Activated T-cell treated with anti-CD3 and anti-CD28 coated beads for 24 hours (primary cell): ENCODE results near the gene LTB4R.

Experiments
- DNase-seq: peaks from one replicate; pipeline ENCODE4 v3.0.0-alpha.2; 2020; ENCODE audit warnings: low read depth

The LTB4R gene

DNA sequence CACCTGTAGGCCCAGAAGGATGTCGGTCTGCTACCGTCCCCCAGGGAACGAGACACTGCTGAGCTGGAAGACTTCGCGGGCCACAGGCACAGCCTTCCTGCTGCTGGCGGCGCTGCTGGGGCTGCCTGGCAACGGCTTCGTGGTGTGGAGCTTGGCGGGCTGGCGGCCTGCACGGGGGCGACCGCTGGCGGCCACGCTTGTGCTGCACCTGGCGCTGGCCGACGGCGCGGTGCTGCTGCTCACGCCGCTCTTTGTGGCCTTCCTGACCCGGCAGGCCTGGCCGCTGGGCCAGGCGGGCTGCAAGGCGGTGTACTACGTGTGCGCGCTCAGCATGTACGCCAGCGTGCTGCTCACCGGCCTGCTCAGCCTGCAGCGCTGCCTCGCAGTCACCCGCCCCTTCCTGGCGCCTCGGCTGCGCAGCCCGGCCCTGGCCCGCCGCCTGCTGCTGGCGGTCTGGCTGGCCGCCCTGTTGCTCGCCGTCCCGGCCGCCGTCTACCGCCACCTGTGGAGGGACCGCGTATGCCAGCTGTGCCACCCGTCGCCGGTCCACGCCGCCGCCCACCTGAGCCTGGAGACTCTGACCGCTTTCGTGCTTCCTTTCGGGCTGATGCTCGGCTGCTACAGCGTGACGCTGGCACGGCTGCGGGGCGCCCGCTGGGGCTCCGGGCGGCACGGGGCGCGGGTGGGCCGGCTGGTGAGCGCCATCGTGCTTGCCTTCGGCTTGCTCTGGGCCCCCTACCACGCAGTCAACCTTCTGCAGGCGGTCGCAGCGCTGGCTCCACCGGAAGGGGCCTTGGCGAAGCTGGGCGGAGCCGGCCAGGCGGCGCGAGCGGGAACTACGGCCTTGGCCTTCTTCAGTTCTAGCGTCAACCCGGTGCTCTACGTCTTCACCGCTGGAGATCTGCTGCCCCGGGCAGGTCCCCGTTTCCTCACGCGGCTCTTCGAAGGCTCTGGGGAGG, at the start of gene LTB4R:
Gene LTB4R (plus strand): TSS at position 857 of the 959 bp plus-strand sequence. CDS start 4,150 bp downstream, outside the sequence.
- DNase-seq = peak; percentile 47

DNA sequence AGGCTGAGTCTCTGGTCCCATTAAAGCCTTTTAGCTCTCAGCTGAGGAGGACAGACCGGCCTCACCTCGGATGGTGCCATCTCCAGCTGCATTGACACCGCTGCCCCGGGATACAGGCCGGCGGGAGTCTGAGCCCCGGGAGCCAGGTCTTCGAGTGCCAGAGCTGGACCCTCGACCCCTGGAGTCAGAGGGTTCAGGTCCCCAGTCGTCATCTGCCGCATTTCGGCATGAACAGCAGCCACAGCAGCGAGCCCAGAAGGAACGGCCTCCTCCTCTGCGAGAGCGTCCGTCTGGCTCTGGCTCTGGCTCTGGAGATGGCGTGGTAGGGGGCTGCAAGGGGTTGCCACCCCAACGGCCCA, 49.4 kb upstream of the LTB4R start:
- no peak for DNase-seq

DNA sequence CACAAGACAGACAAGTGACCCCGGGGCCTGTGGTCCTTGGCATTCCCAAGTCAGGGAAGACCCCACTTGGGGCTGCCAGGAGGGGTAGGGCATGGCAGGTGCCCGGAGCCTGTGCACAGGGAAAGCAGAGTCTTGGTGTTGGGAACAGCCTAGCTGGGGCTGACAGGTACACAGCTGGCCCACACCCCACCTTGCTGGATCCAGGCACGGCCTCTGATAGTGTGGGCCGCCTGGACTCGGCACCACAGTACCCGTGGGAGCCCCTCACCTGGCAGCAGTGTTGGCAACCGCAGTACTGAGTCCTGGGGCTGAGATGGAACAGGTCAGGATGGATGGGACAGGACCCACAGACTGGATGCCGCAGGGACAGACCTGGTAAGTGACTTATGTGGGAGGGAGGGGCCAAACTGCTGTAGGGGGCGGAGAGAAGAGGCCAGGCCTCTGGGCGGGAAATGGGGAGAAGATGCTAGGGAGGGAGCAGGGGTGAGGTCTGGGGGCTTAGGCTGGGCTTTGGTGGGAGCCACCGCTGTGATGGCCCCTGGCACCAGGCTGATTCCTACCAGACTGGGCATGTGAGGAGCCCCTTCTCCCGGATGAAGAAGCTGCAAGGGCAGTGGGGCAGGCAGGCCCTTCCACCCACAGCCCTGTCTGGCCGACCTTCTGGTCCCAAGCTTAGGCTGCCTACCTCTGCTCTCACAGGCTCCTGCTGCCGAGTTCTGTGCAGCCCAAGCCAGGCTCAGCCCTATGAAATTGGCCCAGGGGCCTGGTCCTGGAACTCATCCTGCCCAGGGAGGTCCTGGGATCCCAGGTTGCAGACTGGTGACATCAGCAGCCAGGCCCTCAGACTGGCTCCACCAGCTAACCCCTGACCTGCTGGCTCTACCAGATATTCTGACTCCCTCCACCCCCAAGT, 48.2 kb upstream of the LTB4R start, which contains the start of gene TGM1:
Gene TGM1 (minus strand): TSS at position 357 of the 913 bp plus-strand sequence. CDS start 825 bp downstream, outside the sequence.
- no peak for DNase-seq

GRCh38 chr14:24263848-24264247, 47.5 kb upstream of the LTB4R start:
- no peak for DNase-seq

DNA sequence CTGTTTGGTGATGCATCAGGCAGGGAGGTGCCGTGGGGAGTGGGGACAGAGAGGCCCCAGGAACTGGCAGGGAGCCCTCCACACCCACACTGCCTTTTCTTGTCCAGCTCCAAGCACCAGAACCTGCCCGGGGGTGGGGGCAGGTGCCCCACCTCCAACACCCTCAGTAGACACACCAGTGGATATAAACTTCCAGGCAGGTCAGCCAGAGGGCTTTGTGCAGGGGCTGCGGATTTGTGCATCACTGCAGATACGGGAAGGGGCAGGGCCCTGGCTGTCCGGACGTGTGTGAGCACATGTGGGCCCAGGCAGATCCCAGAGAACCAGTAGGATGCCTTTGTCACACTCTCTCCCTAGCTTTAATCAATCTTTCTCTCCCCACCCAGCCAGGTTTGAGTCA, 47.0 kb upstream of the LTB4R start:
- no peak for DNase-seq

DNA sequence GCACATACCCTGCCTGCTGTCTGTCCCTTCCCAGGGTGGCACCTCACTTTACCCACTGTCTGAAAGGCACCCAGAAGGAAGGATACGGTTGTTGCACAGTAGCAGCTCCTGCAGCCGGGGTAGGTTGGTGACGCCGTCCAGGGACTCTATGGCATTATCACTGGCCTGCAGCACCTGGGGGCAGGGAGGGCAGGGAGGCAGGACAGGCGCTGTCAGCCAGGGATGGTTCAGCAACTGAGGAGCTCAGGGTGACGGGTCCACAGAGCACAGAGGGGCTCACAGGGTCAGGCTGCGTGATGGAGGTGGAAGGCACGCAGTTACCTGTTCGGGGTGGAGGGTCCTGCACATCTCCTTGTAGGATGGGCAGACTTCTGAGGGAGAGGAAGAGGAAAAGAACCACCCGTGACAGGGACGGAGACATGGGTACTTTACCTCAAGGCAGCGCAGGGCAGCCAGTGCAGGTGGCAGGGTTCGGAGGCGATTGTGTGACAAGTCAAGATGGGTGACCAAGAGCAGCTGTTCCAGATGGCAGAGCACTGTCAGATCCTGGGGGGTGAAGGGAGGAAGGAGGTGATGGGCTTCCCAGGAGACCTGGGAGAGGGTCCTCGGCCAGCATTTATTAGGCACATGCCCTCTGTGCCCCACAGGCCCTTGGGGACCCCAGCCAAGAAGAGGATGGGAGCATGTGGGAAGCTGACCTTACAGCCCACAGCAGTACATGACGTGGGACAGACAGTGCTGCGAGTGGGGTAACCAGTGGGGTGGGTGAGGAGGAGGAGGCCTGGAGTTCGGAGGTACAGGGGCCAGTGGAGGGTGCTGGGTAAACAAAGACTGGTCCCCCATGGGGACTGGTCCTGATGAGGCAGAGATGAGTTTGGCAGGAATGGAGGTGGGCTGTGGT, 44.7 kb upstream of the LTB4R start:
- no peak for DNase-seq

DNA sequence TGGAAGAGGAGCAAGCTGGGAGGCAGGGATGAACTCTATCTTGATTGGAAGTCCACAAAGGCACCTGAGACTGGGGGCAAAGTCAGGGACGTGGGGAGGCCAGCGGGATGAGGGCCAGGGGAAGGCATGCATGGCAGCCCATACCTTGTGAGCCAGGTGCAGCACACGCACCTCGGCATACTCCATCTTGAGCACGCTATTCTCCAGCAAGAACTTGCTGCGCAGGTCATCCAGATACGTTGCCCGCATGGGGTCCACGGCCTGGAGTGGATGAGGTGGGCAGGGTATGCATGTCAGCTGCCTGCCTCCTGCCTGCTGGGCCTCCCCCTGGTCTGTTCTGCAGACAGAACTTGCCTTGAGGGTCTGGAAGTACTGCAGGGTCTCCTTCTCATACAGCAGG, 43.8 kb upstream of the LTB4R start:
- no peak for DNase-seq

DNA sequence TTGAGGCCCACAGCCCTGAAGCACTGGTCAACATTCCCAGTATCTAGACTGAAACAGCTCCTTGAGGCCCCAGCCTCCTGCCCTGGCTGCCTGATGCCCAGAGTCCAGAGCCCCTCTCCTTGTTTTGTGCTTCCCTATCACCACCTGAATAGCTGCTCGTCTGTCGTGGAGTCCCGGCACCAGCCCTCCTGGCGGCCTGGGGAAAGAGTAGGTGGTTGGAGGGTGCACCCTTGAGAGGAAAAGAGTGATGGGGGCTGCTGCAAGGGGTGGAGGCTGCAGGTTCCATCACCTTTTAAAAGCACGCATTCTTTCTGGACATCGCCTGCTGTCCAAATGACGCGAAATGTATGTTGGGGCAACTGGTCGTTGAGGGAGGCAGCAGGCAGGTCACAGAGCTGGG, 43.1 kb upstream of the LTB4R start:
- DNase-seq = no peak

- DNase-seq = no peak
Observed at GRCh38 chr14:24269368-24269767, 41.9 kb upstream of the LTB4R start.

DNA sequence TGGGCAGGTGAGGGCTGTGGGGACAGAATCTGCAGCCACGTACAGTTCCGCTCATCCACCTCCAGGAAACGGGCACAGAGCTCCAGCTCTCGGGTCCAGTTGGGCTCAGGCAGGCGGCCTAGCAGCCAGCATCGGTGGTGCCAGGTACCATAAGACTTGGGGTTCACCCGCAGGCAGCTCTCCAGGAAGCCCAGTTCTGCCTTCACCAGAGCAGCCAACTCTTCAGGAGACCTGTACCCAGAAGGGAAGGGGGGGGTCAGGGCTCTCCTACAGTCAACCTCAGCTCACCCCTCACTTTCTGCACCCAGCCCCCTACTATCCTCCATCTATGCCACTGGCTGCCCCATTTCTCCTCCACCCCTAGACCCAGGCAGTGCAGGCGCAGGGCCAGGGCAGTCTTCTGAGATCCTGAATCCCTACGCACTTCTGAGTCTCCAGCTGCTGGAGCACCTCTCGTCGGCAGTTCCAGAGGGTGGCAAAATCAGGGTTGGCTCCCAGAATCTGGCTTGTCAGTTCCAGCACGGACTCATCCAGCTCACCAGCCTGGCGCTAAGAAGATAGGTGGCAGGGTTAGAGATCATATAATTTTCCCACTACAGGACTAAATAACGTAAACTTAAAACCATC, 41.3 kb upstream of the LTB4R start:
- DNase-seq = no peak

- no peak for DNase-seq
Observed at GRCh38 chr14:24270537-24271133, 40.7 kb upstream of the LTB4R start.

DNA sequence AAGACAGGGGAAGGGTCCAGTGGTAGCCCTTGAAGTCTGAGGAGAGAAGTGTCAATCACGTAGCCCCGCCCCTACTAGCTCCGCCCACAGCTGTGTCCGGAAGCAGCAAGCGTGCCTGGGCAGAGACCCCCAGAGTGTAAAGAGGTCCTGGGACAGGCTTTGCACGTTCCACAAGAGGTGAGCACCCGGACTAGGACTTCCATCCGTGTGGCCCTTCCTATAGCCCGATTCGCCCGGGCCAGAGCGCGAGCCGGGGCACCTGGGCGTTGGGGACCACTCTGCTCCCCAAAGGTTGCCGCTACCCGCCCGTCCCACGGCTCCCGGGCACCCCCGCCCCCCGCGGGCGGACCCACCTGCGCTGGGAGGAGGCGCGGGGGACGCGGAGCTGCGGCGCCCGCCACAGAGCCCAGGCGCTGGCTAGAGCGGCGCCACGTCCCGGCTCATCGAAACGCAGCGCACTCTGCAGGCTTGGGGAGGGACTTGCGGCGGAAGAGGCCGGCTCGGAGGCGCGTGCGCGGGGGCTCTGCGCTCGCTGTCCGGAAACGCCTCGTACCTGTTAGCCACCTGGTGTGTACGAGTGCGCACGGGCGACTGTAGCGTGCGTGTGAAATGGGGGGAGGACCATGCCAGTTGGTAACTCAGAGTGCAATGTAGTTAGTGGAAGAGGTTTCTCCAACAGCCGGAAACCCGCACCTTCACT, 40.0 kb upstream of the LTB4R start, which contains the start of gene RABGGTA:
Gene RABGGTA (minus strand): TSS at position 464 of the 700 bp plus-strand sequence. CDS start 482 bp downstream, outside the sequence.
- DNase-seq = peak; percentile 85

GRCh38 chr14:24271834-24272263, 39.5 kb upstream of the LTB4R start:
- DNase-seq = no peak

DNA sequence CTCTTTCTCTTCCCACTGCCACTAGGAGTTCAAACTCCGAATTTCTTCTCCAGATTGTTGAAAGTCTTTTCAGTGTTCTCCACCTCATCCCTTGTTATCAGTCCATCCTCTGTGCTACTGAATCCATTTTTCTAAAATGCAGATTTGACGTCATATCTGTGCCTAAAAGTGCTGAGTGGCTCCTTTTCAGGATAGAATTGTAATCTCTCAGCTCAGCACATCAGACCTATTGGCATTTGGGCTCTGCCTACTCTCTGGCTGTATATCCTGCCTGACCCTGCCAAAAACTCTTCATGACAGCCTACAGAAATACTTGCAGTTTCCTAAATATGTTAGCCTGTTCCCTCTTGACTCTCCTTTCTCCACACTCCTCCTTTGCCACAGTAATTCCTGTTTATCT, 38.8 kb upstream of the LTB4R start:
- no peak for DNase-seq

- DNase-seq = no peak
Observed at GRCh38 chr14:24273422-24273998, 37.8 kb upstream of the LTB4R start.

DNA sequence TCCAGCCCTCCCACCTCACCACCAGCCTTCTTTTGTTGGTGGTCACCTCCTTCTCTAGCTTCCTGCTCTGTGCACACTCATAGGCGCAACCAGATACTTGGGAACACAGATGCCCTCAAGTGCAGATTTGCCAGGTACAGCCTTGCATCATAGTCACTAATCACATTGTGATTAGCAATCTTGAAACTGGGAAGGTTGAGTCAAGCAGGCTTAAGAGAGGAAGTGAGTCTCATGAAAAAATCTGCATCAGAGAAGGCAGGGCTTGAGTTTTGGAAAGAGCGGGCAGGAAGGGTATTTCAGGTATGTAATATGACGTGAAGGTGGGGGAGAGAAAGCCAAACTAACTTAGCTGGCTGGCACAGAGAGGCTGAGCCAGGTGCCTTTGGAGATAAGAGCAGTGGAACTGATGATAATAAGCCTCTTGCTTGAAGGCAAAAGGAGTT, 37.2 kb upstream of the LTB4R start:
- peak; percentile 52 for DNase-seq

DNA sequence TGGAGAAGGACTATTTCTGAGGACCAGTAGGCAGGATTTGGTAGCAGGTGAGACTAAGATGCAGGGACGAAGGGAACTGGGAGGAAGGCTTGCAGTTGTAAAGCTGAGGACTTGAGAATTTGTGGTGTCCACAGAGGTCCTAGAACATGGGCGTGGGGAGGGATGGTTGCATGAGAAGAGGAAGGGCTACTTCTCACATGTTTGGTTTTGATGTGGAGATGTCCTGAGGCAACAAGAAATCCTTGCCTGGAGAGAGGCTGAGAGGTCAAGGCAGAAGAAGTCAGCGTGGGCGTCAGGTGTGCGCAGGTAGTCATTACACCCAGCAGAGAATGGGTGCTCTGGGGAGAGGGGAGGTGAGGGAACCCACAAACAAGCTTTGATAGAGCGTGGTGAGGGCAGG, 34.2 kb upstream of the LTB4R start:
- DNase-seq = no peak

GRCh38 chr14:24277606-24278321, 33.5 kb upstream of the LTB4R start:
- no peak for DNase-seq

GRCh38 chr14:24278424-24278823, 32.9 kb upstream of the LTB4R start:
- DNase-seq = no peak
